Fibroblast of pulmonary artery (primary cell): ENCODE data around the gene EXOC6B.

ENCODE experiments used
- DNase-seq: peaks from one replicate; pipeline ENCODE4 v3.0.0-alpha.2; 2010; ENCODE audit warnings: low read depth
- H3K4me3 ChIP-seq: replicated peaks from 2 replicates; pipeline ENCODE4 v1.5.1; 2011; ENCODE audit warnings: low read depth, mild to moderate bottlenecking, control low read depth, low read length, moderate library complexity
- CTCF ChIP-seq: IDR thresholded peaks from 2 replicates; pipeline ENCODE4 v1.5.1; 2011; ENCODE audit warnings: mild to moderate bottlenecking, control low read depth, low read length, inconsistent platforms; ENCODE audit errors: missing control alignments

Gene EXOC6B

GRCh38 chr2:72694715-72695496, 130.9 kb downstream of the EXOC6B start:
- no peak overlapping the region for H3K4me3 ChIP-seq
- DNase-seq, result peak; percentile 62
- TF ChIP-seq CTCF, result no peak

- H3K4me3 ChIP-seq, result no peak overlapping the region
- no peak for DNase-seq
- no peak for TF ChIP-seq CTCF
Observed at GRCh38 chr2:72689579-72690195, 136.1 kb downstream of the EXOC6B start.

GRCh38 chr2:72685638-72686213, 140.1 kb downstream of the EXOC6B start:
- DNase-seq, result no peak
- H3K4me3 ChIP-seq, result no peak overlapping the region
- TF ChIP-seq CTCF, result no peak

GRCh38 chr2:72682061-72682460, 143.8 kb downstream of the EXOC6B start:
- H3K4me3 ChIP-seq, result no peak overlapping the region
- no peak for TF ChIP-seq CTCF
- DNase-seq, result no peak

- TF ChIP-seq CTCF, result no peak
- peak; percentile 53 for DNase-seq
Observed at GRCh38 chr2:72681016-72681995, 144.5 kb downstream of the EXOC6B start.

GRCh38 chr2:72678024-72678423, 147.8 kb downstream of the EXOC6B start:
- H3K4me3 ChIP-seq, result no peak overlapping the region
- no peak for TF ChIP-seq CTCF
- no peak for DNase-seq

More at GRCh38 chr2:72681016-72681995, 144.5 kb downstream of the EXOC6B start:
- no peak overlapping the region for H3K4me3 ChIP-seq
